Subcutaneous adipose tissue (tissue), 4 donors: Measurements from ENCODE around the gene RAD51B. TPM values are rescaled to one million over a fixed set of nuclear protein-coding genes. Genes with fewer than 3 reads are reported as not detected.

Source experiments
- CTCF ChIP-seq: fragments of 450-650 bp; IDR thresholded peaks from one replicate; pipeline ENCODE4 v1.5.1; 2016; ENCODE audit warnings: low read depth, mild to moderate bottlenecking, control low read depth, antibody characterized with exemption, moderate library complexity
- total RNA-seq, 4 donors: library from RNA; depleted of rRNA; stranded (reverse); fragments of >200 nt; gene quantifications; one replicate each; pipeline ENCODE4 v1.1.0, GENCODE V29; 2016

Gene RAD51B
- total RNA-seq, 4 donors from 2014 or later = 9.7 to 24.1 (median 16.7) TPM

GRCh38 chr14:68085742-68086141, 266.2 kb downstream of the RAD51B start:
- no peak for TF ChIP-seq CTCF

GRCh38 chr14:68088451-68088854, 268.9 kb downstream of the RAD51B start:
- TF ChIP-seq CTCF = no peak

- TF ChIP-seq CTCF = no peak
Measured at GRCh38 chr14:68089146-68089731, 269.7 kb downstream of the RAD51B start.

- no peak for TF ChIP-seq CTCF
Measured at GRCh38 chr14:68094158-68094557, 274.6 kb downstream of the RAD51B start.

- TF ChIP-seq CTCF = no peak
Measured at GRCh38 chr14:68094752-68095151, 275.2 kb downstream of the RAD51B start.

- TF ChIP-seq CTCF = no peak
Measured at GRCh38 chr14:68097727-68098126, 278.1 kb downstream of the RAD51B start.

- no peak for TF ChIP-seq CTCF
Measured at GRCh38 chr14:68098834-68099233, 279.3 kb downstream of the RAD51B start.
